Sigmoid colon (tissue), 4 donors: ENCODE data around the gene EXOSC10.

Experiments
- EP300 ChIP-seq, 4 donors: sonication (generic); formaldehyde crosslinking; IDR thresholded peaks; one replicate each; pipeline ENCODE4 v1.6.1; 2017; ENCODE audit warnings: antibody characterized with exemption in 4 of 4
- POLR2A ChIP-seq, 2 donors: fragments of 450-650 bp; IDR thresholded peaks; one replicate each; pipeline ENCODE4 v1.6.1; 2016; ENCODE audit warnings: antibody characterized with exemption in 2 of 2, mild to moderate bottlenecking in 2 of 2, moderate library complexity in 2 of 2
- TF ChIP-seq, protein P1 (sequence below), 4 experiments: fragments of 450-650 bp in 3 of 4; fragments of 200-600 bp in 1 of 4; IDR thresholded peaks; one replicate each; pipeline ENCODE4 v1.5.1; 2016 to 2019; ENCODE audit warnings: antibody characterized with exemption in 4 of 4, mild to moderate bottlenecking in 3 of 4, moderate library complexity in 2 of 4

DNA sequence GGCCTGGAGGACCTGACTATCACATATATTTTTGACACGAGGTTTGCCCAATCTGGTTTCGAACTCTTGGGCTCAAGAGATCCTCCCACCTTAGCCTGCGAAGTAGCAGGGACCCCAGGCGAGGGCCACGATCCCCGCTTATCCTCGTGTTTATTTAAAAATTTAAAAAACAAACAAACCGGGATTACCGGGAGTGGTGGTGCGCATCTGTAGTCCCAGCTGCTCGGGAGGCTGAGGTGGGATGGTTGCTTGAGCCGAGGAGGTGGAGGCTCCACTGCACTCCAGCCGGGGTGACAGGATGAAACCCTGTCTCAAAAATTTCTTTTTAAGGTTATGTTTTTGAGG, 452 bp upstream of the EXOSC10 start:
- TF ChIP-seq, protein P1, sequence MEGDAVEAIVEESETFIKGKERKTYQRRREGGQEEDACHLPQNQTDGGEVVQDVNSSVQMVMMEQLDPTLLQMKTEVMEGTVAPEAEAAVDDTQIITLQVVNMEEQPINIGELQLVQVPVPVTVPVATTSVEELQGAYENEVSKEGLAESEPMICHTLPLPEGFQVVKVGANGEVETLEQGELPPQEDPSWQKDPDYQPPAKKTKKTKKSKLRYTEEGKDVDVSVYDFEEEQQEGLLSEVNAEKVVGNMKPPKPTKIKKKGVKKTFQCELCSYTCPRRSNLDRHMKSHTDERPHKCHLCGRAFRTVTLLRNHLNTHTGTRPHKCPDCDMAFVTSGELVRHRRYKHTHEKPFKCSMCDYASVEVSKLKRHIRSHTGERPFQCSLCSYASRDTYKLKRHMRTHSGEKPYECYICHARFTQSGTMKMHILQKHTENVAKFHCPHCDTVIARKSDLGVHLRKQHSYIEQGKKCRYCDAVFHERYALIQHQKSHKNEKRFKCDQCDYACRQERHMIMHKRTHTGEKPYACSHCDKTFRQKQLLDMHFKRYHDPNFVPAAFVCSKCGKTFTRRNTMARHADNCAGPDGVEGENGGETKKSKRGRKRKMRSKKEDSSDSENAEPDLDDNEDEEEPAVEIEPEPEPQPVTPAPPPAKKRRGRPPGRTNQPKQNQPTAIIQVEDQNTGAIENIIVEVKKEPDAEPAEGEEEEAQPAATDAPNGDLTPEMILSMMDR (IDR thresholded peaks at IDR 0.05): no peak
- TF ChIP-seq EP300 (IDR thresholded peaks at IDR 0.05) (no peak), POLR2A (IDR thresholded peaks at IDR 0.05) (no peak)
